Fibroblast of mammary gland (primary cell): ENCODE results near the gene KIF6.

Experiments used
- DNase-seq: peaks from one replicate; pipeline ENCODE4 v3.0.0-alpha.2; 2010; ENCODE audit warnings: low read depth
- H3K4me3 ChIP-seq: 2 replicates; pipeline ENCODE4 v1.5.1; 2011; ENCODE audit warnings: low read depth, mild to moderate bottlenecking, low read length, moderate library complexity; ENCODE audit not compliant: control insufficient read depth
- TF ChIP-seq, protein P1 (sequence below): conservative IDR thresholded peaks from 2 replicates; pipeline ENCODE4 v1.5.1; 2011; ENCODE audit warnings: low read depth, low read length, inconsistent platforms; ENCODE audit not compliant: control insufficient read depth, insufficient read depth

KIF6 gene

DNA sequence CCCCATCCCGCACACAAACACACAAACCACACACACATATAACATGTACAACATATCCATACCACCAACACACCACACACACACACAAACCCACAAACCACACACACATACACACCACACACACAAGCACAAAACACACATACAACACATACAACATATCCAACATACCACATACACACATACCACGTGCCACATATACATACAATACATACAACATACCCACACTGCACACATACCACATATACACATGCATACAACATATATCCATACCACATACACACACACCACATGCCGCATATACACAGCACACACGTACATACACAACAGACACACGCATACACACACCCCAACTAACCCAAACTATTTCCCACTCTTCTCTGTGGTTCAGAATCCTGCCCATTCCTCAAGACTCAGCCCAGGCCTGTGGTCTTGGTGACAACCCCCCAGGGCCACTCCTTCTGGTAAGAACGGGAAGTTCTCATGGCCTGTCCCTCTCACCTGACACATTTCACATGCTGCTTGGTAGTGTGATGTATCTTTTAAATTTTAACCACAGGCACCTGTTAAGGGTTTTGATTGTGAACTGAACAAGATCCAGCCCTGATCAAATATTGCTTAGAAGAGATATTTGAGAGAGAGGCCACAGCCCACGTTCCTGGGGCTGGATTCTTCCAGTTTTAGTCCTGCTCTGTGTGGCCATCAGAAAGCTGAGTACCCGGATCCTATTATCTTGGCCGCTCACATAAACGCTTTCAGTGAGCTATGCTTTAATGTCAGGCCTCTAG is 346.8 kb downstream of the KIF6 start:
- no peak overlapping the region for H3K4me3 ChIP-seq
- no peak for DNase-seq
- TF ChIP-seq, protein P1, sequence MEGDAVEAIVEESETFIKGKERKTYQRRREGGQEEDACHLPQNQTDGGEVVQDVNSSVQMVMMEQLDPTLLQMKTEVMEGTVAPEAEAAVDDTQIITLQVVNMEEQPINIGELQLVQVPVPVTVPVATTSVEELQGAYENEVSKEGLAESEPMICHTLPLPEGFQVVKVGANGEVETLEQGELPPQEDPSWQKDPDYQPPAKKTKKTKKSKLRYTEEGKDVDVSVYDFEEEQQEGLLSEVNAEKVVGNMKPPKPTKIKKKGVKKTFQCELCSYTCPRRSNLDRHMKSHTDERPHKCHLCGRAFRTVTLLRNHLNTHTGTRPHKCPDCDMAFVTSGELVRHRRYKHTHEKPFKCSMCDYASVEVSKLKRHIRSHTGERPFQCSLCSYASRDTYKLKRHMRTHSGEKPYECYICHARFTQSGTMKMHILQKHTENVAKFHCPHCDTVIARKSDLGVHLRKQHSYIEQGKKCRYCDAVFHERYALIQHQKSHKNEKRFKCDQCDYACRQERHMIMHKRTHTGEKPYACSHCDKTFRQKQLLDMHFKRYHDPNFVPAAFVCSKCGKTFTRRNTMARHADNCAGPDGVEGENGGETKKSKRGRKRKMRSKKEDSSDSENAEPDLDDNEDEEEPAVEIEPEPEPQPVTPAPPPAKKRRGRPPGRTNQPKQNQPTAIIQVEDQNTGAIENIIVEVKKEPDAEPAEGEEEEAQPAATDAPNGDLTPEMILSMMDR = no peak

DNA sequence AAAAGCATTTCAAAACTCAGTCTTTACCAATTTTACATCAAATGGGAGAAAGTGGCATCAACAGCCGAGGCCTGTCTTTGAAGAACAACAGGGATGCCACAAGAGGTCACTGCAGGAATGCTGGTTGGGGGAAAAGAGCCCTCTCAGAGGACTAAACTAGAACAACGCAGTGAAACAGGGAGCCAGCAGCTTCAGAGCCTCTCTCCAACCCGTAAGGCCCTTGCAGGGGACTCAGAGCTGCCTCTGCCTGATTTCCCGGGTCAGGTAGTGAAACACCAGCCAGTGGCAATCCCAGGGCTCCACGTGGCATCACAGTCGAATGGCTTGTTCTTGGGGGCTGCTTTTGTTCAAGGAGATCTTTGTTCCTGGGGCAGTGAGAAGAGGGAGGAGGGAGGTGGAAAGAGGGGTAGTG is 347.7 kb downstream of the KIF6 start:
- H3K4me3 ChIP-seq = no peak overlapping the region
- TF ChIP-seq, protein P1 = peak; percentile 54
- peak; percentile 63 for DNase-seq

- no peak overlapping the region for H3K4me3 ChIP-seq
- no peak for DNase-seq
- TF ChIP-seq, protein P1 = no peak
These were observed 349.8 kb downstream of the KIF6 start for GRCh38 chr6:39375405-39375804.

- no peak overlapping the region for H3K4me3 ChIP-seq
- TF ChIP-seq, protein P1 = no peak
- DNase-seq = no peak
These were observed 354.8 kb downstream of the KIF6 start for GRCh38 chr6:39370390-39370789.

DNA sequence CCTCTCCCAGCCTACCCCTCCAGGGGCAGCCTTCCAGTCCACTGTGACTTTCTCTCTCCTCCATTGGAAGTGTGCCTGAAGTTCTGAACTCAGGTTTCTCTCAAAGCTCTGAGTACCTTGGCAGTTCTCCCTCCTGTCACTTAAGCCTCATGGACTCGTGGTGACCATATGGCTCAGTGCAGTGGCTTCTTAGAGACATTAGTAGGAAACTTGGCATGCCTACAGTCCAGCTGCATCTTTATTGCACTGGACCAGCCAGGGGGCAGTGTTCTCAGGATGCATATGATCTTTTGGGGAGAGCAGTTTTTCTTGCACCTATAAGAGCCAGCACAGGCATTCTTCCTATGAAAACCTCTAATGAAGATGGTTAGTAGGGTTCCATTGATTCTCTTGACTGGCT is 355.2 kb downstream of the KIF6 start:
- H3K4me3 ChIP-seq = no peak overlapping the region
- peak; percentile 8 for DNase-seq
- TF ChIP-seq, protein P1 = peak; percentile 26

- TF ChIP-seq, protein P1 = no peak
These were observed 357.5 kb downstream of the KIF6 start for GRCh38 chr6:39367700-39368099.

More at GRCh38 chr6:39367700-39368099, 357.5 kb downstream of the KIF6 start:
- no peak overlapping the region for H3K4me3 ChIP-seq
- no peak for DNase-seq
